NCI-H2196 treated with DMSO at 0.1 percent for 48 hours (cell line): ENCODE results near the gene SARS2.

Experiments used
- DNase-seq: peaks from one replicate; lab custom pipeline; 2025; ENCODE audit not compliant: unreplicated experiment; lab: John Stamatoyannopoulos, UW

Gene SARS2

DNA sequence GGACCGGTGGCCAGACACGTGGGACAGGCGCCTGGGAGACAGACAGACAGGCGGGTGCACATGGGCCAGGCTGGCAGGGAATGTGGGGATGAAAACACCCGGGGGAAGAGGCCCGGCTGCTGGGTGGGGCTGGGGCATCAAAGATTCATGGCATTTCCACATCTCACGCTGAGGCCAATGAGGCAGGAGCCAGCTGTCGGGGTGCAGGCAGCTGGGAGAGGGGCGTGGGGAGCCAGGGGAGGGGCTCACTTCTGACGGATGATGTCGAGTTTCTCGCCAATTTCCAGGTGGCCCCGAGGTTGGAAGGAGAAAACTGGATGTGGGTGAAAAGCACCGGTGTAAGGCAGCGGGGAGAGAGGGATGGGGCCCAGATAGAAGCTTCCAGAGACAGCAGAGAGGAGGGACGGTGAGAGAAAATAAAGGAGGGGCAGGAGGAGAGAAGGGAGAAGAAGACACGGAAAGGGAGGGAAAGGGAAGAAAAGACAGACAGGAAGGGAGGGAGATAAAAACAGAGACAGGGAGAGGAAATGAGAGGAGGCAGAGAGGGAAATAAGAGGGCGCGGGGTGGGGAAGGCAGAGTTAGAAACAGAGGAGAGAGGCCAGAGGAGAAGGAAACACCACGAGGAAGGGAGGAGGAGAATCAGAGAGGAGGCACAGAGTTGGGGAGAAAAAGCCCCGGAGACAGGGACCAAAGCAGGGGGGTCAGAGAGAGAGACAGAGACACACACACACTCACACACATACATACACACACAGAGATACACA lies 10.5 kb downstream of the SARS2 start:
- no peak for DNase-seq

DNA sequence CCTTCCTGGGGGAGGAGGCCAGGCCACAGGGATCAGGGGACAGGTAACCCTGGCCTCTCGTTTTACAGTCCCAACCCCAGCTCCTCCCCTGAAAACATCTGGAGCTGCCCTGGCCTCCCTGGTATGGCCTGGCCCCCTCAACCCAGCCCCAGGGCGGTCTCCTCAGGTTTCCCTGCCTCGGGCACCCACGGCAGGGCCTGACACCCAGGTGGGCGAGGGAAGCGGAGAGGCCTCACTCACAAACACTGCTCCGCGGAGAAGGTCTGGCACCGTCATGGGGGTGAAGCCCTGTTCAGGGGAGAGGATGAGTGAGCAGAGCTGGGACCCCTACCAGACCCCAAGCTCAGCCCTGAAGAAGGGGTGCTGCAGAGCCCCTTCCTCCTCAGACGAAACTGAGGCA lies 12.0 kb downstream of the SARS2 start:
- no peak for DNase-seq

- peak; percentile 7 for DNase-seq
These were observed 12.6 kb downstream of the SARS2 start for GRCh38 chr19:38917921-38918491.

DNA sequence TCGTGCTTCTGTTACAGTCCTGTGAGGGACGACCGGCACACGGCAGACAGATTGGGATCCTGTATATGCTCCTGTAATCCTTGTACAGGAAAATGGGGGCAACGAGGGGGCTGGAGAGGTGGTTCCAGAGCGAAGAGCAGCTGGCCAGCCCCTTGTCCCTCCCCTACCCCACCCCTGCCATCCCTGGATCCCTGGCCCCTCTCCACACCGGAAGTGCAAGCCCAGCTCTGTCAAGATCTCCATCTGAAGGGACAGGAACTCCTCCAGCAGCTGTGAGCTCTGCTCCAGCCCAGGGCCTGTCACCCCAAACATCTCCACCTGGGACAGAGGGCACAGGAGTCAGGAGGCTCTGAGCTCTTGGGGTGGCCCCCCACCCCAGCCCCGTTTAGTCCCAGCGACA lies 13.0 kb downstream of the SARS2 start:
- no peak for DNase-seq

GRCh38 chr19:38915329-38916321 lies 14.9 kb downstream of the SARS2 start:
- DNase-seq: no peak

- no peak for DNase-seq
These were observed 16.6 kb downstream of the SARS2 start for GRCh38 chr19:38913958-38914357.

GRCh38 chr19:38912600-38913514 lies 17.7 kb downstream of the SARS2 start:
- DNase-seq: no peak

GRCh38 chr19:38911388-38912001 lies 19.1 kb downstream of the SARS2 start:
- no peak for DNase-seq

GRCh38 chr19:38910488-38910887 lies 20.1 kb downstream of the SARS2 start:
- DNase-seq: no peak

- no peak for DNase-seq
These were observed 21.7 kb downstream of the SARS2 start for GRCh38 chr19:38908911-38909310.

DNA sequence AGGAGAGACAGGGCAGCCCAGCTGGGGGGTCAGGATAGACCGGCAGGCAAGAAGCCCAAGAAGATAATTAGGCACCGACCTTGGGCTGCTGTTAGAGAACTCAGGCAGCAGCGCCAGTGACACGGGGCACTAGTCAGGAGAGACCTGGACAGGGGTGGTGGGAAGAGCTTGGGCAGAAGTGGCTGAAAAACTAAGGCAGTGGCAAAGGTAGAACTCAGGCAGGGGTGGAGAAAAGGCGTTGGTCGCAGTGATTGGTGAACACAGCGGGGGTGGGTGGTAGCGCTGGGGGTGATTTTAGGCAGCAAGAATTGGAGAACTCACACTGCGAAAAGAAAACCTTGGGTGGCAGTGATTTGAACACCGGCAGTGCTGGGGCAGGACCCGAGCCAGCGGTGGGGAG lies 22.9 kb downstream of the SARS2 start:
- no peak for DNase-seq

DNA sequence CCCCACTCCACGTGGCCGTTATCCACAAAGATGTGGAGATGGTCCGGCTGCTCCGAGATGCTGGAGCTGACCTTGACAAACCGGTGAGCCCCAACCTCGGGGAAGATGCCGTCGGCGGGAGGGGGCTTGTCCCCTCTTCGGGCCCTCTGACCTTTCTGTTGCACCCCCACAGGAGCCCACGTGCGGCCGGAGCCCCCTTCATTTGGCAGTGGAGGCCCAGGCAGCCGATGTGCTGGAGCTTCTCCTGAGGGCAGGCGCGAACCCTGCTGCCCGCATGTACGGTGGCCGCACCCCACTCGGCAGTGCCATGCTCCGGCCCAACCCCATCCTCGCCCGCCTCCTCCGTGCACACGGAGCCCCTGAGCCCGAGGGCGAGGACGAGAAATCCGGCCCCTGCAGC lies 23.3 kb downstream of the SARS2 start:
- DNase-seq: no peak

DNA sequence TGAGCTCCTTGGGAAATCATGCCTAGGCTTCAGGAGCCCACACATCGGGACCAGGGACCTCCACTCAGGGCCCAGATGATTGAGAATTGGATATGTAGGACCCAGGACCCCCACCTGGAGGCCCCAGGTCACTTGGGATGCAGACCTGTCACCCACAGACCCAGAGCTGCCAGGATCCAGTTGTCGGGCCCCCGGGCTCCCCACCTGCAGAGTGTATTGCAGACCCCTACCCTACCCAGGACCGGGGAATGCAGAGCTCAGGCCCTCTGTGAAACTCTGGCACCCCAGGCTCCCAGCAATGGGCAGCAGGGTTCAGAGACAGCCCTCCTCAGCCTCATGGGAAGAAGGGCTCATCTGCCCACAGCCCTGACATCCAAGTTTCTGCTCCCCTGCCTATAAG lies 24.9 kb downstream of the SARS2 start:
- no peak for DNase-seq

DNA sequence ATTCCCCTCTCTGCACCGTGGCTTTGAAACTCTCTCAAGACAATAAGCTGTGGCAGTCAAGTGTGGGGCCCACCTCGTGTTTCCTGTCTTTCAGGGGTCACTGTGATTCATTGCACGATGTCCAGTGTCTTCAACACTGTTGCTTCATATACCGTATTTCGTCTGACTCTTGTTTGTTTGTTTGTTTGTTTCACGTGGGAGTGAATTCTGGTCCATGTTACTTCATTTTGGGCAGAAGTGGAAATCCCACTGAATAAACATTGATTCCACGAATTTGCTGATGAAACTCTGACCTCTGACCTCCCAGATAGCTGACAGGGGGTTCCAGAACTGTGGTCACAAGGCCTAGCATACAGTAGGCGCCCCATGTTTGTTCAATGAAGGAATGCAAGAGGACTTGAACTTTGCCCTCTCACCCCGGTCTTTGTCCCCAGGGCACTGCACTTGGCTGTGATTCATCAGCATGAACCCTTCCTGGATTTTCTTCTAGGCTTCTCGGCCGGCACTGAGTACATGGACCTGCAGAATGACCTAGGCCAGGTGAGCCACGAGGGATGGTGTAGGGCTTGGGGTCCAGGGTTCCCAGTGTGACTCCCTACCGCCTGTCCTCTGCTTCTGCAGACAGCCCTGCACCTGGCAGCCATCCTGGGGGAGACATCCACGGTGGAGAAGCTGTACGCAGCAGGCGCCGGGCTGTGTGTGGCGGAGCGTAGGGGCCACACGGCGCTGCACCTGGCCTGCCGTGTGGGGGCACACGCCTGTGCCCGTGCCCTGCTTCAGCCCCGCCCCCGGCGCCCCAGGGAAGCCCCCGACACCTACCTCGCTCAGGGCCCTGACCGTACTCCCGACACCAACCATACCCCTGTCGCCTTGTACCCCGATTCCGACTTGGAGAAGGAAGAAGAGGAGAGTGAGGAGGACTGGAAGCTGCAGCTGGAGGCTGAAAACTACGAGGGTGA lies 25.7 kb downstream of the SARS2 start:
- no peak for DNase-seq

DNA sequence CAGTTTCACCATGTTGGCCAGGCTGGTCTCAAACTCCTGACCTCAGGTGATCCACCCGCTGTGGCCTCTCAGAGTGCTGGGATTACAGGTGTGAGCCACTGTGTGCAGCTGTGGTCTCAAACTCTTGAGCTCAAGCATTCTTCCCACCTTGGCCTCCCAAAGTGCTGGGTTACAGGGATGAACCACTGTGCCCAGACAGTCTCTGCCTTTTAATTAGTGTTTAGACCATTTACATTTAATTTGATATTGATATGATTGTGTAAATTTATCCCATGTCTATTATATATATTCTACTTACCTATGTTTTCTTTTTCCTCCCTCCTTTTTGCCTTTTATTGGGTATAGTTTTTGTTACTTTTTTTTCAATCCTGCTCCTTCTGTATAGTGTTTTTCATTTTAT lies 28.9 kb downstream of the SARS2 start:
- no peak for DNase-seq

DNA sequence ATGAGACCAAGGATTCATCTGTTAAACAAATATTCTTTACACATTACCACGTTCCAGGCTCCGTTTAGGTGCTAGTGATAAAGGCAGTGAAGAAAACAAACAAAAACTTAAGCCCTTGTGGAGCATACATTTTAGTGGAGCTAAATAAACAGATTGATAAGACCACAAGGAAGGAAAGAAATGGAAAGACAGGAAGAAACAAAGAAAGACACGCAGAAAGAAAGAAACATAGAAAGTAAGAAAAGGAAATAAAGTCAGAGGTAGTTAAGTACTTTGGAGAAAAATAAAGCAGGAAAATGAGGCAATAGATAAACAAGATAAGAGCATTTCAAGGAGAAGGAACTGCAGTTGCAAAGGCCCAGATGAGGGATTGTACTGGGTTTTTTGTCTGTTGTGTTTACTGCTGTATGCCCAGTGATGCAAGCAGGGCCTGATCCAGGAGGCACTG lies 29.8 kb downstream of the SARS2 start:
- no peak for DNase-seq

GRCh38 chr19:38900202-38900629 lies 30.3 kb downstream of the SARS2 start:
- no peak for DNase-seq

GRCh38 chr19:38899447-38900201 lies 30.9 kb downstream of the SARS2 start, which contains the start of the genes NFKBIB and SIRT2:
TSS of gene NFKBIB (plus strand) at chr19:38899969. CDS start at chr19:38900033, 64 bp downstream.
TSS of gene SIRT2 (minus strand) at chr19:38899618. CDS start at chr19:38899521, 97 bp downstream.
- peak; percentile 99 for DNase-seq
